Lower lobe of right lung (tissue), 2 donors: ENCODE measurements around the gene UBXN11. TPM values are rescaled to one million over a fixed set of nuclear protein-coding genes. Genes with fewer than 3 reads are reported as not detected.
"Not testable (repeated sequence)": the region's sequence is repeated elsewhere in the genome, so short reads cannot be mapped to it uniquely, and the experiment has no call there.

Experiments
- ATAC-seq, 2 donors: fragments of 200-7000 bp; cut with Tn5 transposase; one replicate each; pipeline ENCODE4 v1.9.1; 2020 to 2022; ENCODE audit warnings: mild to moderate bottlenecking in 2 of 2, moderate library complexity in 2 of 2
- DNase-seq: peaks from one replicate; pipeline ENCODE4 v3.0.0-alpha.2; 2020
- H3K27ac ChIP-seq: fragments of 200-600 bp; one replicate; pipeline ENCODE4 v1.8.0; 2022
- H3K27me3 ChIP-seq: fragments of 200-600 bp; one replicate; pipeline ENCODE4 v1.8.0; 2022; ENCODE audit warnings: low read depth
- H3K36me3 ChIP-seq: fragments of 200-600 bp; one replicate; pipeline ENCODE4 v1.8.0; 2022; ENCODE audit warnings: mild to moderate bottlenecking
- H3K4me1 ChIP-seq: fragments of 200-600 bp; one replicate; pipeline ENCODE4 v1.8.0; 2022
- H3K4me3 ChIP-seq: fragments of 200-600 bp; one replicate; pipeline ENCODE4 v1.8.0; 2022; ENCODE audit warnings: mild to moderate bottlenecking
- H3K9me3 ChIP-seq: fragments of 200-600 bp; one replicate; pipeline ENCODE4 v1.8.0; 2022
- intact Hi-C: fragments of 100-400 bp; cut with DNase I; formaldehyde crosslinking; loops from one replicate; pipeline ENCODE4 v1.11.0; 2022
- total RNA-seq: library from RNA; stranded (reverse); fragmentation: NEBNext Ultra II Directional; extraction: Animal tissue kit (Norgen Biotek cat#: 25700); gene quantifications from one replicate; pipeline ENCODE4 v1.2.1, GENCODE V29; 2021
- TF ChIP-seq, protein P1 (sequence below): fragments of 200-600 bp; IDR thresholded peaks from one replicate; pipeline ENCODE4 v1.8.0; 2022; ENCODE audit warnings: antibody characterized with exemption, mild to moderate bottlenecking
- donor health status: DM: no; HTN: yes; CAD: no; lungs with severe emphysema.

The UBXN11 gene
- total RNA-seq, 1 donor from 2014 or later: 65.1 TPM

DNA sequence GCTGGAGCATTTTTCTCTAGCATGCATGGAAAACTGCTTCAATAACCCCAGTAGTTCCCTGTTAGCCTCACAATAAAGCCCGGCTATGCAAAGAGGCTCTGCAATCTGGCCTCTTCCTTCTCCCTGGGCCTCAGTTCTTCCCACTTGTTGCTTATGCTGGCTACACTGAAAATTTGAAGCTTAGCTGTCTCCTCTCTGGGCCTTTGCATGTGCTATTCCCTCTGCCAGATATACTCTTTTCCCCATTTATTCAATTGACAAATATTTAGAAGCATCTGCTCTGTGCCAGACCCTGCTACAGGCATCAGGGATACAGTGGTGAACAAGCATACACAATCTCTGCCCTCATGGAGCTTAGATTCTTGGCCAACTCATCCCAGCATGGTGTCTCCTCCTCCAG lies 32.2 kb upstream of the UBXN11 start:
- ATAC-seq: no peak
- TF ChIP-seq, protein P1, sequence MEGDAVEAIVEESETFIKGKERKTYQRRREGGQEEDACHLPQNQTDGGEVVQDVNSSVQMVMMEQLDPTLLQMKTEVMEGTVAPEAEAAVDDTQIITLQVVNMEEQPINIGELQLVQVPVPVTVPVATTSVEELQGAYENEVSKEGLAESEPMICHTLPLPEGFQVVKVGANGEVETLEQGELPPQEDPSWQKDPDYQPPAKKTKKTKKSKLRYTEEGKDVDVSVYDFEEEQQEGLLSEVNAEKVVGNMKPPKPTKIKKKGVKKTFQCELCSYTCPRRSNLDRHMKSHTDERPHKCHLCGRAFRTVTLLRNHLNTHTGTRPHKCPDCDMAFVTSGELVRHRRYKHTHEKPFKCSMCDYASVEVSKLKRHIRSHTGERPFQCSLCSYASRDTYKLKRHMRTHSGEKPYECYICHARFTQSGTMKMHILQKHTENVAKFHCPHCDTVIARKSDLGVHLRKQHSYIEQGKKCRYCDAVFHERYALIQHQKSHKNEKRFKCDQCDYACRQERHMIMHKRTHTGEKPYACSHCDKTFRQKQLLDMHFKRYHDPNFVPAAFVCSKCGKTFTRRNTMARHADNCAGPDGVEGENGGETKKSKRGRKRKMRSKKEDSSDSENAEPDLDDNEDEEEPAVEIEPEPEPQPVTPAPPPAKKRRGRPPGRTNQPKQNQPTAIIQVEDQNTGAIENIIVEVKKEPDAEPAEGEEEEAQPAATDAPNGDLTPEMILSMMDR: no peak
- Histone ChIP-seq H3K27ac (no peak overlapping the region), H3K4me3 (no peak overlapping the region), H3K36me3 (no peaks in the 10 kb centered on the region), H3K9me3 (no peaks in the 10 kb centered on the region), H3K4me1 (peaks cover 18% of the 10 kb centered on the region), H3K27me3 (peaks cover 10% of the 10 kb centered on the region)
- DNase-seq: no peak
- intact Hi-C loops: no loop called here

DNA sequence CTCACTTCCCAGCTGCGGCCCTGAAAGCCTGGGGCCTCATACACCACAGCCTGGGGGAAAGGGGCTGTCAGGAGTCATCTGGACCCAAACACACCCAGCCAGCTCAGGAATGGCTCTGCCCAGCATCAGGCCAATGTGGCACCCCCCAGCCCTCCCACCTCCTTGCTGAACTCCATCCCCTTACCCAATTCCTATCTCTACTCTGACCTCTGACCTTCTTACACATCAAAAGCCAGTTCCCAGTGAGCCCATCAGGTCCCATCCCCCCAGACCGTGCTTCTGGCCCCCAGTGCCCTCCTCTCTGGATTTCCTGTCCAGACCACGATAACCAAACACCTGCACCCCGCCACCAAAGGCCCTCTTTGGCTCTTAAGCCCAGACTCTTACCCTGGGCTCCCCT lies 31.2 kb upstream of the UBXN11 start:
- Histone ChIP-seq H3K36me3 (no peaks in the 10 kb centered on the region), H3K4me3 (no peak overlapping the region), H3K9me3 (no peaks in the 10 kb centered on the region), H3K27ac (no peak overlapping the region), H3K27me3 (peaks cover 10% of the 10 kb centered on the region), H3K4me1 (peaks cover 18% of the 10 kb centered on the region)
- TF ChIP-seq, protein P1: no peak
- DNase-seq (no peak), ATAC-seq (no peak)
- intact Hi-C loops: no loop called here

DNA sequence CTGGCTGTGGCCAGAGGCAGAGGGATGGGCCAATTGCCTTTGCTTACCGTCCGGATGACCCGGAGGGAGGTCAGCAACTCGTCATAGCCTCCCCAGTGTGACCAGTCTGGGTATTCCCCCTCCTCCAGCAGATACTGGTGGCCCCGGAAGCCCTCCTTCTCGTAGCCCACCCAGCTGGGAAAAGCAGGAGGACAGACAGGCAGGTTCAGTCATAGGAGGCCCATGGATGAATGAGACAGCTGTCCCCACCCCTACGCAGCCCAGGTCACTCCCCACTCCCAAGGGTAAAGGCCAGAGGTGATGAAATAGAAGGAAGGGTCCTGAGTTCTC lies 30.7 kb upstream of the UBXN11 start:
- Histone ChIP-seq H3K27ac (no peak overlapping the region), H3K27me3 (peaks cover 10% of the 10 kb centered on the region), H3K4me1 (peaks cover 18% of the 10 kb centered on the region), H3K36me3 (no peaks in the 10 kb centered on the region), H3K4me3 (no peak overlapping the region), H3K9me3 (no peaks in the 10 kb centered on the region)
- TF ChIP-seq, protein P1: no peak
- intact Hi-C loops: no loop called here
- ATAC-seq: no peak
- no peak for DNase-seq

DNA sequence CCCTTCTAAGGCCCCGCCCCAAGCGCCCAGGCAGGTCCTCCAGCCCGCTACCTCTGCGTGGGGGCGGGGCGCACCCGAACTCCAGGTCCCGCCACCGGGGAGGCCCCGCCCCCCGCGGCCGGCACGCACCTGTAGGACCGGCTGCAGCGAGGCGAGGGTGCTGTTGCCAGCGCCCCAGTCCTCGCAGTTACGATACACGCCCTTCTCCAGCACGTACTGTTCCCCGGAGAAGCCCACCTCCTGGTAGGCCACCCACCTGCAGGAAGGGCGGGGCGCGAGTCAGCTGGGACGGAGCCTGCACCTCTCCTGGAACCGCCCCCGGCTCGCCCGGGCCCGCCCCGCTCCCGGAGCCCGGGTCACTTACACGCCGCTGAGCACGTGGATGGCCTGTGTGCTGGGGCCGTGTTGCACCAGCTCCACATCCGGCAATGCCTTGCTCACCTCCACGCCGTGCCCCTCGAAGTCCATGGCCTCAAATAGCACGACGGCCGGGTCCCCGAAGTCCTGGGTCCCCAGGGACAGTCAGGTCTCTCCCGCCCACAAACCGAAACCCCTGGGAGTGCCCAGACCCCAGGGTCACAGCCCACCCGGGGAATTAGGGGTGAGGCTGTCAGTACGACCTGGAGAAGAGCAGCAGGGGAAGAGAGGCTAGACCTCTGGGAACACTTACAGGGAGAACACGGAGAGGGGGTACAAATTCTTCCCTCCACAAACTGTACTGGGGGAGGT lies 30.2 kb upstream of the UBXN11 start:
- Histone ChIP-seq H3K4me1 (peaks cover 18% of the 10 kb centered on the region), H3K4me3 (peak overlapping the region; percentile 61), H3K36me3 (no peaks in the 10 kb centered on the region), H3K9me3 (no peaks in the 10 kb centered on the region), H3K27me3 (peaks cover 10% of the 10 kb centered on the region), H3K27ac (no peak overlapping the region)
- DNase-seq (peak; percentile 93), ATAC-seq (peak; percentile 98)
- intact Hi-C loops: no loop called here
- TF ChIP-seq, protein P1: no peak

DNA sequence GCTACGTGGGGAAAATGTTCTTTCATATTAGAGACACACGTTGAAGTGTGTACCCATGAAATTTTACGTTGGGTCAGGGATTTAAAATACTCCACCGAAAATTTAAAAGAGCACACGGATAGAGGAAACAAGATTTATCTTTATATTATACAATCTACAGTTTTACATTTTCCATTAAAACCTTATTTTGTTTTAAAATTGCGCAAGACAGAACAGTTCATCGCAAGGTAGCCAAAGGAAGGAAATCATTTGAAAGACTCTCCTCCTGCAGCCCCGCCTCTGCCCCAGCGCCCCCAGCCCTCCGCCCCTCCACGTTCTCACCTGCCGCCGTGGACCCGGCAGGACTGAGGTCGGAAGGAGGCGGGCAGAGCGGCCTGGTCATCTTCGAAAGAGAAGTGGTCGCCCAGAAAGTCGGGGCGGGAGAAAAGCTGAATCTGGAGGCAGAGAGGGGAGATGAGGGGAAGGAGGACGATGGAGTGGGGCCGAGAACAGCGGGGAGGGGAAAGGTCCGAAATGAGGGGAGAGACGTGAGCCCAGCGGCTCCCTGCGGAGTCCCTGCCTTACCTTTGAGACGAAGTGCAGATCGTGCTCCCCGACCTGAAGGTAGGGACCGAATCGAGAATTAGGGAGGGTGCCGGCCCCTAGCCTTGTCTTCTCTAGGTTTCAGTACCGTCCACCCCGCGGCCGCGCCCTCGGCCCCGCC lies 29.5 kb upstream of the UBXN11 start:
- Histone ChIP-seq H3K27ac (no peak overlapping the region), H3K27me3 (peaks cover 10% of the 10 kb centered on the region), H3K4me1 (peaks cover 18% of the 10 kb centered on the region), H3K9me3 (no peaks in the 10 kb centered on the region), H3K36me3 (no peaks in the 10 kb centered on the region), H3K4me3 (peak overlapping the region; percentile 61)
- intact Hi-C loops: no loop called here
- ATAC-seq (peak in 1 of 2 donors; percentile 32), DNase-seq (no peak)
- TF ChIP-seq, protein P1: no peak

DNA sequence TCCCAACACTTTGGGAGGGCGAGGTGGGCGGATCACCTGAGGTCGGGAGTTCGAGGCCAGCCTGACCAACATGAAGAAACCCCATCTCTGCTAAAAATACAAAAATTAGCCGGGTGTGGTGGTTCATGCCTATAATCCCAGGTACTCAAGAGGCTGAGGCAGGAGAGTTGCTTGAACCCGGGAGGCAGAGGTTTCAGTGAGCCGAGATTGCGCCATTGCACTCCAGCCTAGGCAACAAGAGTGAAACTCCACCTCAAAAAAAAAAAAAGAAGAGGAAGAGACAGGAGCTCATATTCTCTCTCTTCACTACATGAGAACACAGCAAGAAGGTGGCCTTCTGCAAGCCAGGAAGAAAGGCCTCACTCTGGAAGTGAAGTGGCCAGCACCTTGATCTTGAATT lies 26.9 kb upstream of the UBXN11 start:
- ATAC-seq, DNase-seq, H3K4me3 ChIP-seq, H3K36me3 ChIP-seq, H3K9me3 ChIP-seq, H3K27me3 ChIP-seq, intact Hi-C loops, H3K27ac ChIP-seq: not testable (repeated sequence)
- H3K4me1 ChIP-seq: peaks cover 18% of the 10 kb centered on the region
